C1 segment of cervical spinal cord (tissue), 14 donors: Measurements from ENCODE around the gene LZTFL1.

Experiments used
- DNase-seq, 14 donors: peaks; one replicate each; lab custom pipeline; 2025; lab: John Stamatoyannopoulos, UW

The LZTFL1 gene

GRCh38 chr3:45841757-45842491 lies at the start of gene LZTFL1:
TSS of gene LZTFL1 (minus strand) at chr3:45842119. CDS start at chr3:45841991, 128 bp downstream.
- peak; percentile 40 to 94 (median 88) for DNase-seq

- DNase-seq = no peak
Measured at GRCh38 chr3:45890405-45890804, 48.5 kb upstream of the LZTFL1 start.

- DNase-seq = no peak
Measured at GRCh38 chr3:45889337-45889736, 47.4 kb upstream of the LZTFL1 start.

- no peak for DNase-seq
Measured at GRCh38 chr3:45887759-45888511, 46.0 kb upstream of the LZTFL1 start.

- DNase-seq = no peak
Measured at GRCh38 chr3:45887285-45887684, 45.4 kb upstream of the LZTFL1 start.

GRCh38 chr3:45885979-45886705 lies 44.2 kb upstream of the LZTFL1 start, which contains the start of gene CCR9:
TSS of gene CCR9 (plus strand) at chr3:45886543. CDS start at chr3:45894934, 8,391 bp downstream.
- DNase-seq = no peak

GRCh38 chr3:45884368-45885201 lies 42.7 kb upstream of the LZTFL1 start:
- DNase-seq = no peak

GRCh38 chr3:45881078-45882022 lies 39.4 kb upstream of the LZTFL1 start:
- DNase-seq = no peak

GRCh38 chr3:45880725-45881077 lies 38.8 kb upstream of the LZTFL1 start:
- DNase-seq = no peak

GRCh38 chr3:45878124-45878523 lies 36.2 kb upstream of the LZTFL1 start:
- DNase-seq = no peak

- DNase-seq = no peak
Measured at GRCh38 chr3:45874677-45875346, 32.9 kb upstream of the LZTFL1 start.

- no peak for DNase-seq
Measured at GRCh38 chr3:45873638-45874037, 31.7 kb upstream of the LZTFL1 start.

GRCh38 chr3:45873036-45873435 lies 31.1 kb upstream of the LZTFL1 start:
- no peak for DNase-seq

GRCh38 chr3:45872569-45872968 lies 30.6 kb upstream of the LZTFL1 start:
- no peak for DNase-seq

GRCh38 chr3:45871780-45872179 lies 29.9 kb upstream of the LZTFL1 start:
- no peak for DNase-seq

- no peak for DNase-seq
Measured at GRCh38 chr3:45870099-45870498, 28.2 kb upstream of the LZTFL1 start.

- DNase-seq = no peak
Measured at GRCh38 chr3:45869638-45870037, 27.7 kb upstream of the LZTFL1 start.

- DNase-seq = no peak
Measured at GRCh38 chr3:45868650-45869049, 26.7 kb upstream of the LZTFL1 start.

GRCh38 chr3:45868213-45868612 lies 26.3 kb upstream of the LZTFL1 start:
- DNase-seq = no peak

GRCh38 chr3:45865563-45865962 lies 23.6 kb upstream of the LZTFL1 start:
- DNase-seq = no peak
